Stimulated activated naive CD8-positive, alpha-beta T cell treated with anti-CD3 and anti-CD28 coated beads, Interleukin-15, amount 100 ng/mL, for 72 hours (primary cell): Measurements from ENCODE around the gene SPC24.
"Not testable (repeated sequence)": the region's sequence is repeated elsewhere in the genome, so short reads cannot be mapped to it uniquely, and the experiment has no call there.

Experiments used
- ATAC-seq: fragments of 150-1000 bp; cut with Tn5 transposase; 2 replicates; pipeline ENCODE4 v1.10.0; 2021; ENCODE audit warnings: mild to moderate bottlenecking, moderate library complexity
- DNase-seq, 2 donors: peaks; one replicate each; pipeline ENCODE4 v3.0.0; 2021 to 2022
- H3K27ac Mint-ChIP-seq, 2 donors: one replicate each; pipeline ENCODE4 v1.8.0; 2022; ENCODE audit warnings: mild to moderate bottlenecking in 2 of 2, mixed read lengths in 2 of 2, moderate library complexity in 2 of 2
- H3K27me3 Mint-ChIP-seq: one replicate; pipeline ENCODE4 v1.8.0; 2022; ENCODE audit warnings: mixed read lengths
- H3K4me1 Mint-ChIP-seq: one replicate; pipeline ENCODE4 v1.8.0; 2022; ENCODE audit warnings: mild to moderate bottlenecking, mixed read lengths
- H3K4me3 Mint-ChIP-seq, 2 donors: one replicate each; pipeline ENCODE4 v1.8.0; 2022; ENCODE audit warnings: mild to moderate bottlenecking in 2 of 2, mixed read lengths in 2 of 2, moderate library complexity in 1 of 2
- H3K9me3 Mint-ChIP-seq, 2 donors: one replicate each; pipeline ENCODE4 v1.8.0; 2022; ENCODE audit warnings: mixed read lengths in 2 of 2

SPC24 gene

GRCh38 chr19:11127905-11128304 lies 27.7 kb downstream of the SPC24 start:
- ATAC-seq (no peak), DNase-seq (no peak)
- H3K4me3 Mint-ChIP-seq = no peak overlapping the region
- no peaks in the 10 kb centered on the region for H3K9me3 Mint-ChIP-seq
- no peaks in the 10 kb centered on the region for H3K4me1 Mint-ChIP-seq
- H3K27ac Mint-ChIP-seq = peak overlapping the region in 1 of 2 donors; percentile 89
- H3K27me3 Mint-ChIP-seq = no peaks in the 10 kb centered on the region

GRCh38 chr19:11125994-11126685 lies 29.4 kb downstream of the SPC24 start:
- Mint-ChIP-seq H3K4me3 (no peak overlapping the region), H3K9me3 (no peaks in the 10 kb centered on the region), H3K27ac (no peak overlapping the region), H3K27me3 (no peaks in the 10 kb centered on the region), H3K4me1 (no peaks in the 10 kb centered on the region)
- peak; percentile 80 for ATAC-seq
- DNase-seq = peak; percentile 62 to 73

- H3K4me1 Mint-ChIP-seq, H3K9me3 Mint-ChIP-seq, H3K27ac Mint-ChIP-seq, DNase-seq, ATAC-seq, H3K27me3 Mint-ChIP-seq, H3K4me3 Mint-ChIP-seq: not testable (repeated sequence)
Observed at GRCh38 chr19:11124157-11124556, 31.4 kb downstream of the SPC24 start.

- no peak for ATAC-seq
- no peak for DNase-seq
- H3K27ac Mint-ChIP-seq = peak overlapping the region in 1 of 2 donors; percentile 63
- no peak overlapping the region for H3K4me3 Mint-ChIP-seq
- no peaks in the 10 kb centered on the region for H3K27me3 Mint-ChIP-seq
- no peaks in the 10 kb centered on the region for H3K9me3 Mint-ChIP-seq
- no peaks in the 10 kb centered on the region for H3K4me1 Mint-ChIP-seq
Observed at GRCh38 chr19:11123114-11123513, 32.5 kb downstream of the SPC24 start.

- not testable (repeated sequence) for H3K4me3 Mint-ChIP-seq, H3K4me1 Mint-ChIP-seq, H3K27ac Mint-ChIP-seq, ATAC-seq, DNase-seq, H3K9me3 Mint-ChIP-seq, H3K27me3 Mint-ChIP-seq
Observed at GRCh38 chr19:11121963-11122362, 33.6 kb downstream of the SPC24 start.

- H3K27me3 Mint-ChIP-seq = no peaks in the 10 kb centered on the region
- peak overlapping the region in 1 of 2 donors; percentile 65 for H3K27ac Mint-ChIP-seq
- ATAC-seq (no peak), DNase-seq (no peak)
- no peak overlapping the region for H3K4me3 Mint-ChIP-seq
- no peaks in the 10 kb centered on the region for H3K4me1 Mint-ChIP-seq
- no peaks in the 10 kb centered on the region for H3K9me3 Mint-ChIP-seq
Observed at GRCh38 chr19:11116507-11116906, 39.1 kb downstream of the SPC24 start.

GRCh38 chr19:11115895-11116446 lies 39.6 kb downstream of the SPC24 start:
- Mint-ChIP-seq H3K4me3 (no peak overlapping the region), H3K4me1 (no peaks in the 10 kb centered on the region), H3K27ac (peak overlapping the region; percentile 40 to 65), H3K27me3 (no peaks in the 10 kb centered on the region), H3K9me3 (no peaks in the 10 kb centered on the region)
- DNase-seq = no peak
- ATAC-seq = no peak

GRCh38 chr19:11115042-11115441 lies 40.5 kb downstream of the SPC24 start:
- Mint-ChIP-seq H3K27ac (peak overlapping the region in 1 of 2 donors; percentile 80), H3K4me1 (no peaks in the 10 kb centered on the region)

GRCh38 chr19:11113140-11113708 lies 42.4 kb downstream of the SPC24 start:
- no peaks in the 10 kb centered on the region for H3K27me3 Mint-ChIP-seq
- no peaks in the 10 kb centered on the region for H3K9me3 Mint-ChIP-seq
- ATAC-seq (no peak), DNase-seq (no peak)
- H3K4me3 Mint-ChIP-seq = no peak overlapping the region
- no peaks in the 10 kb centered on the region for H3K4me1 Mint-ChIP-seq
- peak overlapping the region in 1 of 2 donors; percentile 48 for H3K27ac Mint-ChIP-seq

More at GRCh38 chr19:11115042-11115441, 40.5 kb downstream of the SPC24 start:
- ATAC-seq (no peak), DNase-seq (no peak)
- H3K27me3 Mint-ChIP-seq = no peaks in the 10 kb centered on the region
- H3K9me3 Mint-ChIP-seq = no peaks in the 10 kb centered on the region
- no peak overlapping the region for H3K4me3 Mint-ChIP-seq

- Mint-ChIP-seq H3K9me3 (no peaks in the 10 kb centered on the region), H3K4me3 (no peak overlapping the region), H3K4me1 (no peaks in the 10 kb centered on the region), H3K27me3 (no peaks in the 10 kb centered on the region), H3K27ac (peak overlapping the region in 1 of 2 donors; percentile 71)
- ATAC-seq = no peak
- no peak for DNase-seq
Observed at GRCh38 chr19:11111771-11112144, 43.8 kb downstream of the SPC24 start.

- H3K27me3 Mint-ChIP-seq = no peaks in the 10 kb centered on the region
- no peaks in the 10 kb centered on the region for H3K9me3 Mint-ChIP-seq
- peak overlapping the region in 1 of 2 donors; percentile 74 for H3K27ac Mint-ChIP-seq
- no peak overlapping the region for H3K4me3 Mint-ChIP-seq
- DNase-seq (no peak), ATAC-seq (no peak)
- no peaks in the 10 kb centered on the region for H3K4me1 Mint-ChIP-seq
Observed at GRCh38 chr19:11111117-11111770, 44.3 kb downstream of the SPC24 start.

- Mint-ChIP-seq H3K4me1 (no peaks in the 10 kb centered on the region), H3K4me3 (no peak overlapping the region)
Observed at GRCh38 chr19:11108746-11109145, 46.8 kb downstream of the SPC24 start.

GRCh38 chr19:11106477-11106876 lies 49.1 kb downstream of the SPC24 start:
- Mint-ChIP-seq H3K27me3 (no peaks in the 10 kb centered on the region), H3K27ac (no peak overlapping the region), H3K9me3 (no peaks in the 10 kb centered on the region), H3K4me3 (no peak overlapping the region), H3K4me1 (no peaks in the 10 kb centered on the region)
- no peak for ATAC-seq
- DNase-seq = no peak

More at GRCh38 chr19:11108746-11109145, 46.8 kb downstream of the SPC24 start:
- ATAC-seq (no peak), DNase-seq (no peak)
- no peaks in the 10 kb centered on the region for H3K9me3 Mint-ChIP-seq
- peak overlapping the region in 1 of 2 donors; percentile 34 for H3K27ac Mint-ChIP-seq
- H3K27me3 Mint-ChIP-seq = no peaks in the 10 kb centered on the region

GRCh38 chr19:11105014-11105636 lies 50.5 kb downstream of the SPC24 start:
- Mint-ChIP-seq H3K4me3 (no peak overlapping the region), H3K27me3 (no peaks in the 10 kb centered on the region), H3K4me1 (peaks cover 2% of the 10 kb centered on the region), H3K9me3 (no peaks in the 10 kb centered on the region), H3K27ac (no peak overlapping the region)
- ATAC-seq (no peak), DNase-seq (no peak)

- not testable (repeated sequence) for H3K27ac Mint-ChIP-seq, ATAC-seq, DNase-seq, H3K27me3 Mint-ChIP-seq, H3K4me3 Mint-ChIP-seq, H3K9me3 Mint-ChIP-seq
- peaks cover 14% of the 10 kb centered on the region for H3K4me1 Mint-ChIP-seq
Observed at GRCh38 chr19:11103667-11104066, 51.9 kb downstream of the SPC24 start.
